Upper lobe of left lung (tissue), 4 donors: ENCODE results near the gene NR3C1.

Experiments used
- CTCF ChIP-seq, 6 experiments: fragments of 450-650 bp in 4 of 6; fragments of 200-600 bp in 2 of 6; sonication (generic) in 2 of 6; IDR thresholded peaks; one replicate each; pipeline ENCODE4 v1.5.1; 2016 to 2019; ENCODE audit warnings: antibody characterized with exemption in 6 of 6
- EP300 ChIP-seq, 4 donors: sonication (generic); formaldehyde crosslinking; IDR thresholded peaks; one replicate each; pipeline ENCODE4 v1.5.1; 2017; ENCODE audit warnings: antibody characterized with exemption in 4 of 4, control low read depth in 2 of 4
- POLR2AphosphoS5 ChIP-seq, 2 donors: sonication (generic); formaldehyde crosslinking; IDR thresholded peaks; one replicate each; pipeline ENCODE4 v1.5.1; 2017; ENCODE audit warnings: antibody characterized with exemption in 2 of 2

GRCh38 chr5:143402553-143403333, 743 bp downstream of the NR3C1 start:
- TF ChIP-seq POLR2AphosphoS5 (IDR thresholded peaks at IDR 0.05) (no peak), EP300 (IDR thresholded peaks at IDR 0.05) (no peak), CTCF (IDR thresholded peaks at IDR 0.05) (peak in 1 of 6 experiments; percentile 7)
